HG03097 (cell line): Measurements from ENCODE around the gene CUBN.
"Not testable (repeated sequence)": the region's sequence is repeated elsewhere in the genome, so short reads cannot be mapped to it uniquely, and the experiment has no call there.

Source experiments
- ATAC-seq: cut with Tn5 transposase; IDR thresholded peaks from one replicate; pipeline ENCODE4 v1.9.1; 2021; ENCODE audit not compliant: unreplicated experiment, low FRiP score

Gene CUBN

DNA sequence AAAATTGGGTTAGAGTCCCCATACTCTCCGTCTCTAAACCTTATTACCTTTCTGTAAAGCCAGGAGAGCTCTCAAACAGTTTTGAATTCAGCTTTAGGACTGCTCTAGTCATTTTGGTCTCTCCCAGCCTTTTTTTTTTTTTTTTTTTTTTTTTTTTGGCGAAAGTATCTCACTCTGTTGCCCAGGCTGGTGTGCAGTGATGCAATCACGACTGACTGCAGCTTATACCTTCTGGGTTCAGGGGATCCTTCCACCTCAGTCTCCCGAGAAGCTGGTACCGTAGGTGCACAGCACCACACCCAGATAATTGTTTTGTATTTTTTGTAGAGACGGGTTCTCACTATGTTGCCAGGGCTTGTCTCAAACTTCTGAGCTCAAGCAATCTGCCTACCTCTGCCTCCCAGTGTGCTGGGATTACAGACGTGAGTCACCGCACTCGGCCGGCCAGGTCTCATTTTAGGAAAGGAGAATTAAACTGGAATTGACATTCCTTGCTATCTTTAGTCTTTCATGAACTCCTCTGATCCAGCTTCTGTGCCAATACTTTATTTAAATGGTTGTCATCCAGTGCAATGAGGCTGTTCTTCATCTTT lies 281.0 kb downstream of the CUBN start:
- no peak for ATAC-seq

DNA sequence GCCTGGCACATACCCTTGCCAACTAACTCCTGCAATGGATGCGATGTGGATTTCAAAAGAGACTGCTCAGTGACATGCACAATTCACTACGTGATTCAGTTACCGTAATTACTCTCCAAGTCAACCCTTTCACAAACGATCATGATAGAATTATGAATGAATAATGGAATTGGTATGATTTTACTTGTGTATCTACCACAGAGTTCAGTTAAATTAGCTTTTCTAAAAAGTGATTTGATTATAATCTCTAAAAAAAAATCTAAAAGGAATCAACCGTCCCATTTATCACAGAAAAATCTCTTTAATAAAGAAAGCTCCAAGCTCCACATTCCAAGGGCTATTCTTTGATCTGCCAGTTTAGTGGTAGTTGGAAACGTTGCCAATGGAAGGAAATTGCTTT lies 282.0 kb downstream of the CUBN start:
- ATAC-seq: no peak

DNA sequence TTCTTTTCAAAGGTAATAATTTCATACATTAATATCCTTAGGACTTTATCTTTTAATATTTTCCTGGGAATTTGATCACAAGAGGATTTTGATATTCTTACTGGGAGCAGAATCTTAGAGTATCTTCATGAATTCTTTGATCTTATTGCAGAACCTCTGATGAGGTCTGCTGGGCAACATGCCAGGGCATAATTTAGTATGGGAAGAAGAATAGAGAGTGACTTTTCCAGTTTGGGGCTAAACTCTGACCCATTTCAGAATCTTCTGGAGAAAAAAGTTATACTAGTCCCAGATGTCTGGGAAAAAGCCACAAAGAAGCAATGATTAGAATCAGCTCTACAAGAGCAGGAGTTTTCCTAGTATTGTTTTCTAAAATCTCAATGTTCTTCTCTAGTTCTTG lies 284.4 kb downstream of the CUBN start:
- no peak for ATAC-seq

DNA sequence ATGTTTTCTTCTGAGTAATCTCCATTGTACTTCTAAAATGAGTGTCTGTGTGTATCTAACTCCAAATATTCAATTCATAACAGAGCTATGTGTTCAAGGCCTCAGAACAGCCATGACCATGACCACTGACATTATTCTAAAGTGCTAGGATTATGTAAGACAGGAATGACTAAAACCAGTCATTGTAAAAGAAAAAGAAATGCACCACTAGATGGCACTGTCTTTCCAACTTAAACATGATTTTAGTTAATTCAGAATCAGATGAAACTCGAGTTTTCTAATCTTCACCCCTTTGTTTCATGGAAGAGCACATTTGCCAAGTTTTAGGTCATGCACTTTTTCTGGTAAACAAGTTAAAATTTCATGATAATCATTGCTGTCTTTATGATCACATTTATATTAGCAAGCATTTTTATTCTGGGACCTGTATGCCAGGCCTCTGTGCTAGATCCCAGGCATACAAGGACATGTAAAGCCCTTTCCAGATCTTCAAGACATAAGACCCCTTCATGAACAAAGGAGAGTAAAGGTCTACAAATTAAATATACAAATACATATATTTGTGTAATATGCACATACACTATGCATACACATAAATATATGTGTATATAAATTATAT lies 286.2 kb downstream of the CUBN start:
- no peak for ATAC-seq

DNA sequence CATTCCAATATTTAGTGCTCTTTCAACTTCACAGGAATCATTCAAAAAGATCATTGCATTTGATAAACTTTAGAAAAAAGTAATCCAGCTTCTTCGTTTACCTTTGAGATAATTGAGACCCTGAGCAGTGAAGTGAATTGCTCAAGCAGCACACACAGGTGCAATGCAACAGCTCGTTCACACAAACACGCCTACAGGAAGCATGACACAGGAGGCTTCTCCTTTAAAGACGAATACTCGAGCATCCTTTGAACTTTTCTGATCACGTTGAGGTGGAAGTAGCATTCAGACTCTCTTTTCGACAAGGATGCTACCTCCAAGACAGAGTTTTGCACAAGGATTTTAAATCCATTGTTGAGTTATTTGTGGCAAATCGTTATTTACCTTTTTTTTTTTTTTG lies 294.4 kb downstream of the CUBN start:
- ATAC-seq: no peak

DNA sequence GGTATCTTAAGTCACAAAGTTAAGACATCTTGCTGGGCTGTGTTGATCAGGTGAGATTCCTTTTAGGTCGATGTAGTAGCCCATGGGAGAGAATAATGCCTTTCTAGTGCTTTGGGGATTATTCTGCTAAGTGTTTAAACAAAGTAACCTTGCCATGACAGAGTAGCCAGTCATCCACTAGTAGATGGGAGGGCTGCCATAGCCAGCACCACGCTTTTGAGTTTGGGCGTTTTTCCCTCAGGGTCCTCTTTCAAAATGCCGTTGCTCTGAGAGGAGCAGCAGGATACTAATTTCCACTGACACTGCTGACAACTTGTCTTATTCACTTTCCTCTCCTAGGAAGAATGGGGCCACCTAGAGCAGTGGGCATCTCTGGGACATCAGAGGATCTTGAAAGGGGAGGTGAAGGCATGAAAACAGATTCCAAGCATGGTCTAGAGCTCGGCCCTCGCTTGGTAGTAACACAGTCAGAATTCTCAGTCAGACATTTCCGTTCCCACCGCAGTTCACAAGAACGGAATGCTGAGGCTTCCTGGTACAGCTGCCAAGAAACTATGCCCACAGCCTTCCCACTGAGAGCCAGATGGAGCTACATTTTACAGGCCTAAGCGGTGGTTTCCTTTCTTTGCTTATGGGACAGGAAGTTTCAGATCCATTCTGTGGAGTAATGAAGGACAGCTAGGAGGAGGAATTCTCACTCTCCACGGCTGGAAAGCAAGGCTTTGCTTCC lies 297.1 kb downstream of the CUBN start:
- ATAC-seq: no peak

DNA sequence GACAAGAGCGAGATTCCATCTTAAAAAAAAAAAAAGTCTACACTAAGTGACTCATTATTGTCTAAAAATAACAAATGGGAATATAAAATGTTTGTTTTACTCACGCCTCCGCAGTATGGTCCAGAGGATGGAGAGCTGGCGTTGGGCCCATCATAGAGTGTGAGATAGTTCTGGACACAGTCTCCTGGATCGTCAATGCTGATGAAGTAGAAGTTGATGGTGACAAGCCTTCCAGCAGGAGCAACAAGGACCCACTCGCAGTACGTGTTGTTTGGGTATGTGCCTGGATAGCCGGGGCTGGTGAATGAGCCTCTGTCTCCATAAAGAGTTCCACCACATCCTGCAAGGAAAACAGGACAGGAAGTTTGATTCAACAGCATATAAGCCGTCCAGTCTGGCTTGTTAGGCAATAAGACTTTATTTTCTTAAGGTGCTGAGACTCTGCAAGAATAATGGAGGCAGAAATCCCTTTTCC lies 300.9 kb downstream of the CUBN start:
- ATAC-seq: no peak

DNA sequence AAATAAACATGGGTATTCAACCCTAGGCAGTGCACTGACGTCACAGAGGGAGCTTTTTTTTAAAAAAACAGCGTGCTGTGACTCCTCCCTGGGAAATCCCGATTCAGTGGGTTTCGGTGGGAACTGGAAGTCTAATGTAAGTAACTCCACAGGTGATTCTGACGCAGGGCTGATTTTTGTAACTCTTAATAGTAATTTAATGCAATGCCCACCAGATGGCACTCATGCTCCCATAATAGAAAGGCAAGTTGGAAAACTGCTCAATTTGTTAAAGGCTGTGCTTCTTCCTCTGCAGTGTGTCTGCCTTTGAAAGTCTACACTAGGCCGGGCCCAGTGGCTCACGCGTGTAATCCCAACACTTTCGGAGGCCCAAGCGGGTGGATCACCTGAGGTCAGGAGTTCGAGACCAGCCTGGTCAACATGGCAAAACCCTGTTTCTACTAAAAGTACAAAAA lies 301.5 kb downstream of the CUBN start:
- peak; percentile 62 for ATAC-seq

DNA sequence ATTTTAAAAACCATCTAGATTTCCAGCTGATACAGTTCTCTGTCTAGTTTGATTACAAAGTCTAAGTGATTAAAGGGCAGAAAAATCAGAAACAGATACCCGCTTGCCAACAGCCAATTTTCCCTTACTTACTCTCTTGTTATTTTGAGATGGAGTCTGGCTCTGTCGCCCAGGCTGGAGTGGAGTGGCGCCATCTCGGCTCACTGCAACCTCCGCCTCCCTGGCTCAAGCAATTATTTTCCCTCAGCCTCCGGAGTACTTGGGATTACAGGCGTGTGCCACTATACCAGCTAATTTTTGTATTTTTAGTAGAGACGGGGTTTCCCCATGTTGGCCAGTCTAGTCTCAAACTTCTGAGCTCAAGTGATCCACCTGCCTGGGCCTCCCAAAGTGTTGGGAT lies 302.1 kb downstream of the CUBN start:
- not testable (repeated sequence) for ATAC-seq

DNA sequence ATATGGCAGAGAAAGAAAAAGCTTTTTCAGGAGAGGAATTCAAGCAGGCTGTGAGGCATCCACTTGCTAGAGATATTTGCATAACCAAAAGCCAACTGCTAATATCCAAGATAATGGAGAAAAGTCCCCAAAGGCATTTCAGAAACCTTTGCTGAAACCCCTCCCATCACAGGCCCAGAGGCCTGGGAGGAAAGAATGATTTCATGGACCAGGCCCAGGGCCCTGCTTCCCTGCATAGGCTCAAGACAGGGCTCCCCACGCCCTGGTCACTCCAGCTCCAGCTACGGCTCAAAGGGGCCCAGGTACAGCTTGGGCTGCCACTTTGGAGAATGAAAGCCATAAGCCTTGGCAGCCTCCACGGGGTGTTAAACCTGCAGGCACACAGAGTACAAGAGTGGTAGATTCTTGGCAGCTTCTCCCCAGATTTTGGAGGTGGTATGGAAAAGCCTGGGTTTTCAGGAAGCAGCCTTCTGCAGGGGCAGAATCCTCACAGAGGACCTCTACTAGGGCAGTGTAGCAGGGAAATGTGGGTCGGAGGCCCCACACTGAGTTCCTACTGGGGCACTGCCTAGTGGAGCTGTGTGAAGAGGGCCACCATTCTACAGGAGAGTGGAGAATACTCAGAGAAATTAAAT lies 306.8 kb downstream of the CUBN start:
- no peak for ATAC-seq

DNA sequence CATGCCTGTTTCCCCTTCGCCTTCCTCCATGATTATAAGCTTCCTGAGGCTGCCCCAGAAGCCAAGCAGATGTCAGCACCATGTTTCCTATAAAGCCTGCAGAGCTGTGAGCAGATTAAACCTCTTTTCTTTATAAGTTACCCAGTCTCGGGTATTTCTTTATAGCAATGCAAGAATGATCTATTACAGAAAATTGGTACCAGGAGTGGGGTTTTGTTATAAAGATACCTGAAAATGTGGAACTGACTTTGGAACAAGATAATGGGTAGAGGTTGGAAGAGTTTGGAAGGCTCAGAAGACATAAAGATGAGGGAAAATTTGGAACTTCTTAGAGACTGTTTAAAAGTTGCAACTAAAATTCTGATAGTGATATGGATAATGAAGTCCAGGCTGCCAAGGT lies 307.6 kb downstream of the CUBN start:
- no peak for ATAC-seq

DNA sequence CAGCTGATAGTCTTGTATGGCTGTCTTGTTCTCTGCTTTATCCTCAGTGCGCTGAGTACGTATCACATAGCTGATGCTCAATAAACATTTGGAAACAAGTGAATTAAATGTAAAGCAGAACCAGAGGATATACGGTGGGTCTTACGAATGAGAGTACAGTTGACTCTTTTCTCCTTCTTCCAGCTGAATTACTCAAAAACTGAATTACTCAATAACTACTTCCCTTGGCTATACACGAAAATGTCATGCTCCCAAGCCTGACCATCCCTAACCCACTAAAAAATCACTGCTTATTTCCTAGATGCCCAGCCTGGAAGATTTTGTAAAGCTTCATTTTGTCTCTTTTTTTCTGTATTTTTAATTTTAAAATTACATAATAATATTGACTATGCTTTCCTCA lies 309.2 kb downstream of the CUBN start:
- no peak for ATAC-seq

DNA sequence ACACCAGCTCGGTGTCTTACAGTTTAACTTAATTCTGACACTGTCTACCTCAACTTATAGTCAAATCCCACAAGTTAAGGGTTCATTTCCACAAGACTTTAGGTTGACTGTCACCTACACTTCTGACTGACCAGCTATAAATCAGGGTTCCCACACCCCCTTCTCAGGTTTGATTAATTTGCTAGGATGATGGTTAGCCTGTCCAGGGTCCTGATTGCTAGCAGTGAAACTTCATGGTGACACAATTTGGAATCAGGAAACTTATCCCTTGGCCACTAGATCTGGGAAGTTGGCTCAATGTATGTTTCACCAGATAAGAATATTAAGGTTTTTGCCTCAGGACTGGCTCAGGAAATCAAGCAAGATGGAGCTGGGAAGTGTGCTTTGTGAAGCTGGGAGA lies 309.6 kb downstream of the CUBN start:
- no peak for ATAC-seq

DNA sequence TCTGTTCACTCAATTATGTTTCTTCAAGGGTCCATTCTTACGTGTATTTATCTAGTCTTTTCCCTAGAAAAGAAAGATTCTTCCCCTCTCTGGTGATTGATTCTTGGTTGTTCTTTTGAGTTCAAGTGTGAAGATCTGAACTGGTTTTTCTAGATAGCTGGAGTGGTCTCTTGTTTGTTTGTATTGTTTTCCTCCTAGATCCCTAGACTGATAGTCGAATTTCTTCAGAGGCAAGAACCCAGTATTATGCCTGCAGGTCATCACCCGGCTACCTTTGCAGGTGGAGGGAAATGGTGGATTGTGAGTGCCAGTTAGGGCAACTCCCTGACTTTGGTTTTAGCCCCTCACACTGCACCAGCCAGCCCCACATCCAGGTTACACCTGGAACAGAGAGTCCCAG lies 310.2 kb downstream of the CUBN start:
- ATAC-seq: no peak

DNA sequence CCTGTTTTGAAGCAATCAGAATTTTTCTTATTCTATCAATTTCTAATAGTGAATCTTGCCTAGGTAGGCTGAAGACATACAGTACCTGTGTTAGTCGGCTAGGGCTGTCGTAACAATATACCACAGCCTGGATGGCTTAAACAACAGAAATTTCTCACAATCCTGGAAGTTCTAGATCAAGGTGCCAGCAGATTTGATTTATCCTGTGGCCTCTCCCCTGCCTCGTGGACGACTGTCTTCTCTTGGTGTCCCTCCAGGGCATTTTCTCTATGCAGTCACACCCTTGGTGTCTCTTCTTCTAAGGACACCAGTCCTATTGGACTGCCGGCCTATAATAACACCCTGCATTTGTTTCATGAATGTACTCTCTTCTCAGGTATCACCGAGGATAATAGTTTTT lies 310.6 kb downstream of the CUBN start:
- ATAC-seq: no peak

DNA sequence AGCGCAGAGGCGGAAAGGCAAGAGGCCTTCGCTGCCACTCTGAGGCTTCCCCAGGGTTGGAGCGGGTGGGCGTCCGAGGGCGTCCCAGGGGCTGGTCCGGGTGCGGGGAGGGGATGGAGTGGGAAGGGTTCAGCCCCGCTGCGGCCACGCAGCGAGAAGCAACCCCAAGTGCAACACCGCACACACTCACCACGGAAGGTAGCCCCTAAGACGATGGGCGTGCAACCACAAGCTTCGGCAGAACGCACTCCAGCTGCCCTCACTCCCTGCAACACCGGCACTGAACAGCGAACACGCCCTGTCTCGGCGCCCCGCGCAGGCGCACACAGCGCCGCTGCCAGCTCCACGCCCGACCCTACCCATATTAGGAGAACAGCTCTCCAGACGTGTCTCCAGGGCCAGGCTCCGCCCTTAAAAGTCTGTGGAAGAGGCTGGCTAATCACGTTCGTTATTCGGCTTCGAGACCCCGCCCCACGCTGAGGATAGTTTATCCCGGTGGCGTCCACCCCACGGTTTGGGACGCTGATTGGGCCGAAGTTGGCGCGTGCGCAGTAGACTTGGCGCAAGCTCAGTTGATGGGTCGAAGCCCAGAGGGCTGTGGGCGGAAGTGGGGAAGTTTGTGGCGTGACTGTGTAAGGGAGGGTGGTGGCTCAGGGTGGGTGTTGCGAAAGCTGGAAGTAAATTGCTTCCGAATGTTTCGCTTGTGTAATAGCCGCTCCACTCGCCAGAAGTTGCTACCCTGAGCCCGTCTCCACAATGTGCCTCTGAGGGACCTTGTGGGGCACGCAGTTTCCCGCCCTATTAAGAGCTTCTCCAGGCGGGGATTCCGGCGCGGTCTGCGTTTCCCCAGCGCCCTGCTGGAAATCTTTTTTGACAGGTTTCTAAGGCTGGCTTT lies 312.2 kb downstream of the CUBN start, which contains the start of gene RSU1:
TSS of gene RSU1 (minus strand) at position 300 of the 895 bp plus-strand sequence. CDS start 343 bp downstream, outside the sequence.
- ATAC-seq: peak; percentile 99

DNA sequence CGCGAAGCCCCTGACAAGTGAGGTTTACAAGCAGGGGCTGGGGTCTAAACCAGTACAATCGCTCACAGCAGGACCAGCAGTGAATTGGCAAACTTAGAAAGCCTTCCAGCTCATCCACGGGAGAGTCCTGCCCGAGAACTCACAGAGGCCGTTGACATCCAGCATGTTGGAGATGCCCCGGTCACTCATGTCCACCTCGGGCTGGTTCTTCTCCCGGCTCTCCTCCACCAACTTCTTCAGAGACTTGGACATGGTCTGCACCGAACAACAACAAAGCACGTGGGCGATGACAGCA lies 312.8 kb downstream of the CUBN start:
- ATAC-seq: no peak

DNA sequence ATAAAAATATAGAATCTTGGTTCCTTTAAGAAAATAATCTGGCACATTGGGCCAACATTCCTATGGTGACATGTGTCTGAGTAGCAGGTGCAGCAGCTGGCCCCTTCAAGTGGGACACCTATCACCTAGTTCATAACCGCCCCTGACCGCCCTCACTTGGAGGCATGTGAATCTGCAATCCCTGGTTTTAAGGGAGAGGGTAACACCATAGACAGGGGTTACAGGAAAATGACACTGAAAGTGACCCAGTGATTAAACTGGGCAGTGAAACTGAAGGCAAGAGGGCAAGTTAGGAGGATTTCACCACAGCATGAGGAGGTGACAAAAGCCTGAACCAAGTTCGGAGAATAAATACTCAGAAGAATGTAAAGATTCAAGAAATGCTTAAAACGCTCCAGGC lies 313.4 kb downstream of the CUBN start:
- ATAC-seq: no peak

DNA sequence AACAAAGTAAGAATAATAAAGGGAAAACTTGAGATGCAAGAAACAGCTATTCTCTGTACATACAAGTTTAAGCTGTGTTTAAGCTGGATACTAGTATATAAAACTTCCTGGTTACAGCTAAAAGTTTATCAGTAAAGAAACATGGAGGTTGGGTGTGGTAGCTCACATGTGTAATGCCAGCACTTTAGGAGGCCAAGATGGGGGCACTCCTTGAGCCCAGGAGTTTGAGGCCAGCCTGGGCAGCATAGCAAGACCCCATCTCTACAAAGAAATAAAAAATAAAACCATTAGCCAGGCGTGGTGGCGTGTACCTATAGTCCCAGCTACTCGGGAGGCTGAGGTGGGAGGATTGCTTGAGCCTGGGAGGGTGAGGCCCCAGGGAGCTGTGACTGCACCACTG lies 315.6 kb downstream of the CUBN start:
- ATAC-seq: no peak

DNA sequence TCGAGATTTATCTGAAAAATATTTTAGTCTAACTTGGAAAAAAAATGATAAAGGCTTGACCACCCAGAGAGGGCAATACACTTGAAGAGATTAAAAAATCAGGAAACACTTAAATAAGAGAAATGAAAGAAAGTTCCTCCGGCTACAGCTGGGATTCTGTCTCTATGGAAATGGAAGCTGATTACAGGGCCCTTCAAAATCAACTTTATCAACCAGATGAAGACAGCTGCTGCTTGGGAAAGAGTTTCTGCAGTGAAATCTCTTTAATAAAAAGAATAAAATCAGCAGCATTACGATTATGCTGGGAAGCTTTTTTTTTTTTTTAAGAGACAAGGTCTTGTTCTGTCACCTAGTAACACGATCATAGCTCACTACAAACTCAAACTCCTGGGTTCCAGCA lies 316.9 kb downstream of the CUBN start:
- ATAC-seq: no peak

DNA sequence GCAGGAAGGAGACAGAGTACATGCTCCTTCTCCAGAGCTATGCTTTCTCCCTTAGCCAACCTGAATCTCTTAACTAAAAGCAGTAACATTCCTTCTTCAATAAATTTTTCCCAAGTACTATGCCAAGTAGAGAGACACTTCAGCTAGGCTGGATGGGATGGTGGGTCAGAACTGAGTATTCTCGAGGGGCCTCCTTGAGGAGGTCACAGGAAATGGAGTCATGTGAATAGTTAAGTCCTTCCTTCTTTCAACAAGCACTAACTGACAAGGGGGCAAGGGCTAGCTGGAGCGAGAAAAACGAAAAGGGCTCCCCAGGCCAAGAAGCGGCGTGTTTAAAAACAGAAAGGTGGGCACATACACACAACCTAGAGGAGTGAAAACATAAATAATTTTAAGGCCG lies 317.8 kb downstream of the CUBN start:
- no peak for ATAC-seq
